ENCODE measurements around the gene ABCA2. TPM values are rescaled to one million over a fixed set of nuclear protein-coding genes. Genes with fewer than 3 reads are reported as not detected.
A peak's percentile ranks its signal among the peaks of the same experiment; 100 is the strongest.

Gene ABCA2
- total RNA-seq, 1 donor from 2014 or later = 20.2 TPM

GRCh38 chr9:136979769-136980587, 48.1 kb downstream of the ABCA2 start:
- DNase-seq (ENCODE audit: low spot score) = no peak

GRCh38 chr9:136978865-136979544, 49.0 kb downstream of the ABCA2 start:
- no peak for DNase-seq (ENCODE audit: low spot score)

GRCh38 chr9:136978073-136978864, 49.8 kb downstream of the ABCA2 start:
- peak; percentile 55 for DNase-seq (ENCODE audit: low spot score)

- DNase-seq (ENCODE audit: low spot score) = no peak
These were observed 50.4 kb downstream of the ABCA2 start for GRCh38 chr9:136977649-136978072.

GRCh38 chr9:136977223-136977622, 50.8 kb downstream of the ABCA2 start, which contains the start of gene PTGDS:
PTGDS (plus strand) TSS chr9:136977504; CDS start chr9:136977579, 75 bp downstream.
- DNase-seq (ENCODE audit: low spot score) = no peak

- DNase-seq (ENCODE audit: low spot score) = no peak
These were observed 52.4 kb downstream of the ABCA2 start for GRCh38 chr9:136975644-136976043.

GRCh38 chr9:136974817-136975535, 53.1 kb downstream of the ABCA2 start:
- DNase-seq (ENCODE audit: low spot score) = no peak

GRCh38 chr9:136973618-136974617, 54.1 kb downstream of the ABCA2 start:
- no peak for DNase-seq (ENCODE audit: low spot score)

GRCh38 chr9:136972743-136973142, 55.3 kb downstream of the ABCA2 start:
- no peak for DNase-seq (ENCODE audit: low spot score)

GRCh38 chr9:136972335-136972734, 55.7 kb downstream of the ABCA2 start:
- DNase-seq (ENCODE audit: low spot score) = no peak

- DNase-seq (ENCODE audit: low spot score) = no peak
These were observed 56.3 kb downstream of the ABCA2 start for GRCh38 chr9:136971746-136972145.

GRCh38 chr9:136970361-136970760, 57.7 kb downstream of the ABCA2 start:
- no peak for DNase-seq (ENCODE audit: low spot score)

DNA sequence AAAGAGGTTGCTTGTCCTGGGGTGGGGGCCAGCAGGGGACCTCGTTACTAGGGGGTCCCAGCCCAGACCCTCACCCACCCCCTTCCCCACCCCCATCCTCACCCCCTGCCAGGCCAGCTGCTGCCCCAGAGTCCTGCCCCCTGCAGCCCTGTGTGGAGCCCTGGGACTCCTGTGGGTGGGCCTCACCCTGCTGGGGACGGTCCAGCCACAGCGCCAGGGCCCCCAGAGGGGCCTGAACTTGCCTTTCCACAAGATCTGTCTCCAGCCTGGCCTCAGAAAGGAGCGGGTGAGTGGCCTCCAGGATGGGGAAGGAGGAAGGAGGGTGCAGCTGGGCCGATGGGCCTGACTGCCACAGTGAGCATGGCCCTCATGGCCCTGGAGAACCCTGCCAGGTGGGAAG, 58.3 kb downstream of the ABCA2 start:
- DNase-seq (ENCODE audit: low spot score) = no peak

GRCh38 chr9:136969150-136969549, 58.9 kb downstream of the ABCA2 start:
- DNase-seq (ENCODE audit: low spot score) = no peak

DNA sequence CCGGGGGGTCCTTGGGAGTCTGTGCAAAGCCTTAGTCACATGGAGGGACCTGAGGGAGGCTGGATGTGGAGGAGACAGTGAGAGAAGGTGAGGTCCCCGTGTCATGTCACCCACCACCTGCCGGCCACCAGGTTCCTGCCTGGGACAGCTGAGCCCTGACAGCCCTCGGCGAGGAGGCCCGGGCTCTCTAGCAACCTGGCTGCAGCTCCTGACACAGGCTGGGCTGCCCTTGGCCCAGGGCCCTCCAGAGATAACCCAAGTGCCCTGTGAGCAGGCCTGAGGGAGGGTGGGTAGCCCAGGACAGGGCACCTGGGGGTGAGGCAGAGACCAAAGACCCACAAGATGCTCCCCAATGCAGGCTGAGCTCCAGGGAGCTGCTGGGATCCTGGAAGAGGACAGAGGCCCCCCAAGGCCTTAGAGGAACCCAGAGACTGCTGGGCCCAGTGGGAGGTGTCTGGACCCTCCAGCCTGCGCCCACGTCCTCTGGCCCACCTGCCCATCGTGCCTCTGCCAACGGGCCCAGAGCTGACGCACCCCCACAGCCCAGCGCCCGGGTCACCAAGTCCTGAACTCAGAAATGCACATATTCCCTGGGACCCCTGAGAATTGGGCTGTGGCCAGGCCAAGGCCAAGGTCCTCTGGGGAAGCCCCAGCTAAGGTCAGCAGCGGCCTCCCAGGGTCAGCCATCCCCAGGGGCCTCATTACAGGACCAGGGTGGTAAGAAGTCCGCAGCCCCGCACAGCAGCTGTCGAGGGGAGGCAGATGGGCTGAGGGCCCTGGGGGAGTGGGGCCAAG, 59.5 kb downstream of the ABCA2 start:
- DNase-seq (ENCODE audit: low spot score) = no peak

GRCh38 chr9:136965771-136966484, 62.1 kb downstream of the ABCA2 start:
- no peak for DNase-seq (ENCODE audit: low spot score)

- no peak for DNase-seq (ENCODE audit: low spot score)
These were observed 63.1 kb downstream of the ABCA2 start for GRCh38 chr9:136964833-136965422.

DNA sequence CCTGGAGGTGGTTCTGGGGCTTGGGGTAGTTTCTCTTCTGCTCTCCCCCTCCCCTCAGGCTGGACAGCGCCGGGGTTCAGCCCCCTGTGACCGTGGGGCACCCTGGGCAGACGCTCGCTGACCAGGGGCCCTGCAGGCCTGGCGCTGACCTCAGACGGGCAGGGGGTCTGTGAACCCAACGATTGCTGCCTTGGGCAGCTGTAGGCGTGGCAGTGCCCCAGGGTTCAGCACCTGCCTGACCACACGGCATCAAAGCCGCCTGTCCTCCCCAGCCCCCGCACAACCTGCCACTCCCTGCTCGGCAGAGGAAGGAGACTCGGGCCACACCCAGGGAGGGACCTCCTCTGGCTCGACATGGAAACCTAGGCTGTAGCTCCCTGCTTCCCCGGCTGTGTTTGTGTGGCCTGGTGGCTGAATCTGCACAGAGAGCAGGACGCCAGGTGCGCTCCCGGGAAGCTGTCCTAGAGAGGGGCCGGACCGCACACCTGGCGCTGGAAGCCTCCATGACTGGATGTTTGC, 63.8 kb downstream of the ABCA2 start:
- DNase-seq (ENCODE audit: low spot score) = no peak

All from umbilical cord (tissue), 2 donors.